Fibroblast of gingiva (primary cell): ENCODE data around the gene PIGN.

Experiments used
- DNase-seq: peaks from one replicate; pipeline ENCODE4 v3.0.0-alpha.2; 2011; ENCODE audit warnings: low read depth

The PIGN gene

GRCh38 chr18:62186774-62187542 is at the start of gene PIGN, which contains the start of gene RELCH:
TSS of gene PIGN (minus strand) at chr18:62187056. CDS start at chr18:62161353, 25,703 bp downstream.
TSS of gene RELCH (plus strand) at chr18:62187255. CDS start at chr18:62187506, 251 bp downstream.
- DNase-seq, result peak; percentile 98

DNA sequence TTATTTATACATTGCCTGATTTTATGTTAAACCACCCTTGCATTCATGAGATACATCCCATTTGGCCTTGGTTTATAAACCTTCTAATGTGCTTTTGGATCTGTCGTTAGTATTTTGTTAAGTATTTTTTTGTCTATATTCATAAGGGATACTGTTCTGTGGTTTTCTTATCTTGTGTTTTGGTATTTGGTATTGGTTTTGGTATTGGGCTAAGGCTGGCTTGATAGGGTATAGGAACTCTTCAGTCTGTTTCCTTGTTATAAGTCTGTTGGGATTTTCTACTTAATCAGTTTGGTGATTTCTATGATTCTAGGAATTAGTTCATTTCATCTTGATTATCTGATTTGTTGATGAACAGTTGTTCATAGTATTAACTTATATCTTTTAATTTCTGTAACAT is 49.4 kb upstream of the PIGN start:
- no peak for DNase-seq

DNA sequence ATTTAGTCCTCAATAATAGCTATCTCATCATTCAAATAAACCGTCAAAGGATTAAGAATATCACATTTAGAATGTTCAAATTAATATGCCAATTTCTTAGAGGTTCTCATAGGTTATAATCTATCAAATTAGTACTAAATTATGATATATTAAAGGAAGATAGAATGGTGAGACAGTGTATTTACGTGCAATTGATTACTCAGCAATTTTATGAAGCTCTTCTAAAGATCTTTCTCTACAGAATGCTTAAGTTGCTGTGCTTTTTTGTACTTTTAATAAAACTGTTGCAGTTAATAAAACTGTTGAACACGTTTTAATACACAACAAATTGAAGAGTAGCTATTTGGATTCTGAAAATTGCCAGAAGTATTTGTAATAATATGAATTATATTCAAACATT is 39.2 kb upstream of the PIGN start:
- no peak for DNase-seq

- no peak for DNase-seq
Measured at GRCh38 chr18:62224229-62224628, 37.4 kb upstream of the PIGN start.

DNA sequence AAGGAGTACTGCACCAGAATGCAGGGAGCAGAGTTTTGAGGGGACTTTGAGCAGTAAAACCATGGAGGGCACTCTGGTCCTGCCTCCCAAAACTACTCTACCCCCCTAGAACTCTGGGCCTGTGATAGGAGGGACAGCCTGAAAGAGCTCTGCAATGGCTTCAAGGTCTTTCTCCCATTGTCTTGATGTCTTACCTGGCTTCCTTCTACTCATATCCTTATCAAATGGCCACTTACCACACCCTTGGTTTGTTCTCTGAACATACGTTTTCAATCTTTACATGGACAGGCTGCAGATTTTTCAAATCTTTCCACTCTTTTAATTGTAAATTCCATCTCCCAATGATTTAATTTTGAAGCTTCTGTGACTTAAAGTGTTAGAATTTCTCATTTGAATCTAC is 27.9 kb upstream of the PIGN start:
- no peak for DNase-seq

DNA sequence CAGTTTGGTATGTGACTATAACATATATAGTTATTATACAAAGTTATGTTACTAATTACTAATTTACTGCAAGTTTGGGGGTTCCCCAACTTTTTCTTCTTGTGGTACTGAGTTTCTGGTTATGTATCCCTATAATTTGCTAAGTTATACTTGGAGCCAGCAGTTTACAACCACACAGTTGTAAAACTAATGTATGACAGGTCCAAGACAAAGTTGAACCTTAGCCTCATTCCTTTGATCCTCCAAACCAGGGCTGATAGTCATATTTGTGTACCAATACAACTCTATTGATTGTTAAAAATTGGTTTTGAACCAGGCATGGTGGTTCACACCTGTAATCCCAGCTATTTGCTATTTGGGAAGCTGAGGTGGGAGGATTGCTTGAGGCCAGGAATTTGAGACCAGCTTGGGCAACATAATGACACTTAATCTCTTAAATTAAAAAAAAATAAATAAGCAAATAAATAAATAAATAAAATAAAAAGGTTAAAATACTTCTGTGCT is 24.5 kb upstream of the PIGN start:
- no peak for DNase-seq

GRCh38 chr18:62210138-62210537 is 23.3 kb upstream of the PIGN start:
- DNase-seq, result no peak

- peak; percentile 33 for DNase-seq
Measured at GRCh38 chr18:62209046-62209445, 22.2 kb upstream of the PIGN start.

DNA sequence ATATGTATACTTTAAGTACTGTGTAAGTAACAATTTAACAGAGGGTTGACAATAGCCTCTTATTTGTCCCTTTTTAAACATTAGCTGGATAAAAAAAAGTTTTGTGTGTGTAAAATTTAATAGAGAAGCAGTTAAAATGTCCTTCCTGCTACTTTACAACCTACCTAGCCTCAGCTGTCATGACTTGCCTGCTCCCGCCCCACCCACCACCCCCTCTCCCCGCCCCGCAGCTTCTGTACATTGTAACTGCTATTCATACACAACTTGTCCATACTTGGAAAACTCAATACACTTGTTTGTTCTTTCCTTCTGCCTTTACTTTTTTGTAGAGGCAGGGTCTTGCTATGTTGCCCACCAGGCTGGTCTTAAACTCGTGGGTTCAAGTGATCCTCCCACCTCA is 19.7 kb upstream of the PIGN start:
- DNase-seq, result no peak

GRCh38 chr18:62205824-62206223 is 19.0 kb upstream of the PIGN start:
- DNase-seq, result no peak

- no peak for DNase-seq
Measured at GRCh38 chr18:62201870-62202269, 15.0 kb upstream of the PIGN start.

GRCh38 chr18:62200121-62200914 is 13.5 kb upstream of the PIGN start:
- no peak for DNase-seq

DNA sequence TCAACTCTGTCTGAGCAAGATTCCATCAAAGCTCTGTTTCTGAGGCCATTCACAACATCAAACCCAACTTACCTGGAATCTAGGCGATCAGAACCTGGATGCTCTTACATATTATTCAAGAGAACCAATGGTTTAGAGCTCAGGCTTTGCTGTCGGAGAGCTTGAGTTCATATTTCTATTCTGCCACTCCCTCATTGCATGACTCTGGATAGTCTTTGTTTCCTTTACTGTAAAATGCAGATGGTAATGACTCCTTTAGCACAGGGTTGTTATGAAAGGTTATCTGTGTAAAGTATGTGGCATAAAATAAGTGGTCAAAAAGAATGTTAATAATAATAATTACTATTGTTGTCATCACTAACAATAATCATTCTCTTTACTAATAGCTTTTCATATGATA is 12.8 kb upstream of the PIGN start:
- DNase-seq, result no peak

- DNase-seq, result no peak
Measured at GRCh38 chr18:62198259-62198658, 11.4 kb upstream of the PIGN start.

GRCh38 chr18:62196980-62197379 is 10.1 kb upstream of the PIGN start:
- DNase-seq, result no peak

GRCh38 chr18:62196079-62196478 is 9.2 kb upstream of the PIGN start:
- DNase-seq, result no peak

GRCh38 chr18:62189208-62189607 is 2.4 kb upstream of the PIGN start:
- no peak for DNase-seq

DNA sequence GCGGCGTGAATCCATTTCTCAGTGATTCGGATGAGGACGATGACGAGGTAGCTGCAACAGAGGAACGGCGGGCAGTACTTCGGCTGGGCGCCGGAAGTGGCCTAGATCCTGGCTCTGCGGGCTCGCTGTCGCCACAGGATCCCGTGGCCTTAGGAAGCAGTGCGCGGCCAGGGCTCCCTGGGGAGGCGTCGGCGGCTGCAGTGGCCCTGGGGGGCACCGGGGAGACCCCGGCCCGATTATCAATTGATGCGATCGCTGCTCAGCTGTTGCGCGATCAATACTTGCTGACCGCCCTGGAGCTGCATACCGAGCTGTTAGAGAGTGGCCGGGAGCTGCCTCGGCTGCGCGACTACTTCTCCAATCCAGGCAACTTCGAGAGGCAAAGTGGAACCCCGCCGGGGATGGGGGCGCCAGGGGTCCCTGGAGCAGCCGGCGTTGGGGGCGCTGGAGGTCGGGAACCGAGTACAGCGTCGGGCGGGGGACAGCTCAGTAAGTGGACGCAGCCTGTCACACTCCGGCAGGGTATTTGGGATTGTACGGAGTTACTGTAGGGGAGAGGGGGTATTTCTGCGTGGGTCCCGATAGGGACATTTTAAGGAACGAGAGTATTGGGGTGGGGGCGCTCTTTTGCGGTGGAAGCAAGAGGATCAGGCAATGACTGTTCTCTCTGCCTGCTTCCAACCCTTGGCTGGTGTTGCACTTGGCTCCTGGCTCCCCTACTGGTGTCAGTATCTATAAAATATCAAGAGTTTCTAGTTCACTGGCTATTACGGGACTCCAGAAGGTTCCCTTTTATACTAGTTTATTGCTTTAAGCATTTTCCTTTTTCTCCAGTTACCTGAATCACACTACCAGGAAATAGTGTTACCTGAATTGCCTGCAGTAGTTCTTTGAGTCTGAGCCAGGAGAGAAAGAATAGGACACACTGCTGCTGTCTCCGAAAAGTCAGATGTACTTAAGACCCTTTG is 971 bp upstream of the PIGN start:
- DNase-seq, result peak; percentile 2

DNA sequence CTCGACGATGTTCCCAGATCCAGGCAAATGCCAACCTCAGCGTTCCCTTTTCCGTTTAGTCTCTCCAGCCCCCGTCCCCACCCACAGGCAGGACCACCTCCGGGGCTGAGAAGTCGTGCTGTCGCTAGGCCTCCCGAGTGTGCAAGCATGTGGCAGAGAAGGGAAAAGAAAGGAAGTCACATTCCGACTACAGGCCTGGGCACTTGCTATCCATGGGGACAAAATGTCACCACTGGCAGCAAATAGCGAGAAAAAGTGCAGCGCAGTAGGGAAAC is 420 bp downstream of the PIGN start:
- no peak for DNase-seq

GRCh38 chr18:62183578-62184195 is 3.2 kb downstream of the PIGN start:
- DNase-seq, result peak; percentile 36

DNA sequence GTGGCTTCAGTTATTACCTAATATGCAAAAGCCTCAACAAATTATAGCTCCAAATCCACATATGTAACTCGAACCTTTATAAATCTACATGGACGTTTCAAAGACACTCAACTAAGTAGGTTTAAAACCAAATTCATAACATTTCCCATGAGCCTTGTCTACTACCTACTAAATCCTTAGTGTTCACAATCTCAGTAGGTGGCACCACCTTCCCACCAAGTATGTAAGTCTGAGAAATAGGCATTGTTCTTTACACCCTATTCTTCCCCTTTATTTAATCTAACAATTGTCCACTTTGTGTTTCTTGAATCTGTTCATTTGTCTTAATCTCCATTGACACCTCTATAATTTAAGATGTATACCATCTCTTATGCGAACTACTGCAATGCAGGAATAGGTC is 4.6 kb downstream of the PIGN start:
- DNase-seq, result no peak

DNA sequence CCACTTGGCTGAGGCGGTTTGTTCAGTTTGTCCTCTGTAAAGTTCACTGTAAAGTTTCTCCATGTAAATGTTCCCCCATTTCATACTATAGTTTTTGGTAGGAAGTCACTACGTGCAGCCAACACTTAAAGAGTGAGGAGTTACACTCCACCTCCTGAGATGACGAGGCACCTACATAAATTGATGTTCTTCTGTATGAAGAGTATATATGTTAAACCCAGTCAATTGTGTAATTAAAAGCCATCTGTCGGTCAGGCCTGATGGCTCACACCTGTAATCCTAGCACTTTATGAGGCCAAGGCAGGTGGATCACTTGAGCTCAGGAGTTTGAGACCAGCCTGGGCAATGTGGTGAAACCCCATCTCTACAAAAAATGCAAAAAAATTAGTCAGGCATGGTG is 7.6 kb downstream of the PIGN start:
- DNase-seq, result no peak
